Hepatocyte (in vitro differentiated cells): ENCODE results near the gene FRRS1. TPM values are rescaled to one million over a fixed set of nuclear protein-coding genes. Genes with fewer than 3 reads are reported as not detected.

Experiments used
- DNase-seq: peaks from one replicate; pipeline ENCODE4 v3.0.0-alpha.2; 2016; ENCODE audit warnings: low spot score
- H2AFZ ChIP-seq: fragments of 200-600 bp; sonication (generic); 2 replicates; pipeline ENCODE4 v1.6.0; 2016; ENCODE audit warnings: antibody characterized with exemption, mild to moderate bottlenecking
- H3K27ac ChIP-seq: fragments of 200-600 bp; sonication (generic); 2 replicates; pipeline ENCODE4 v1.5.1; 2016; ENCODE audit warnings: mild to moderate bottlenecking
- H3K27me3 ChIP-seq: fragments of 200-600 bp; sonication (generic); 2 replicates; pipeline ENCODE4 v1.6.1; 2016
- H3K36me3 ChIP-seq: fragments of 200-600 bp; sonication (generic); replicated peaks from 2 replicates; pipeline ENCODE4 v1.5.1; 2016; ENCODE audit warnings: low read depth; ENCODE audit not compliant: insufficient read depth
- H3K4me1 ChIP-seq: fragments of 200-600 bp; sonication (generic); 2 replicates; pipeline ENCODE4 v1.5.1; 2016; ENCODE audit warnings: mild to moderate bottlenecking, moderate library complexity; ENCODE audit not compliant: insufficient read depth
- H3K4me2 ChIP-seq: fragments of 200-600 bp; sonication (generic); 2 replicates; pipeline ENCODE4 v1.6.0; 2016
- H3K4me3 ChIP-seq: fragments of 200-600 bp; sonication (generic); 2 replicates; pipeline ENCODE4 v1.5.1; 2016; ENCODE audit warnings: mild to moderate bottlenecking
- H3K79me2 ChIP-seq: fragments of 200-600 bp; sonication (generic); 2 replicates; pipeline ENCODE4 v1.6.0; 2017; ENCODE audit warnings: mild to moderate bottlenecking
- H3K9me2 ChIP-seq: fragments of 200-600 bp; sonication (generic); replicated peaks from 2 replicates; pipeline ENCODE4 v1.6.0; 2017; ENCODE audit warnings: mild to moderate bottlenecking; ENCODE audit not compliant: insufficient read depth
- H3K9me3 ChIP-seq: fragments of 200-600 bp; sonication (generic); 2 replicates; pipeline ENCODE4 v1.5.1; 2016; ENCODE audit warnings: low read depth, mild to moderate bottlenecking
- H4K20me1 ChIP-seq: fragments of 200-600 bp; sonication (generic); 2 replicates; pipeline ENCODE4 v1.6.0; 2016; ENCODE audit warnings: mild to moderate bottlenecking; ENCODE audit not compliant: insufficient read depth, poor library complexity, severe bottlenecking
- CTCF ChIP-seq: fragments of 200-600 bp; sonication (generic); IDR thresholded peaks from 2 replicates; pipeline ENCODE4 v1.5.1; 2016; ENCODE audit warnings: antibody characterized with exemption, mild to moderate bottlenecking; ENCODE audit not compliant: poor library complexity
- EZH2 ChIP-seq: fragments of 200-600 bp; sonication (generic); IDR thresholded peaks from 2 replicates; pipeline ENCODE4 v1.6.1; 2016; ENCODE audit warnings: antibody characterized with exemption, mild to moderate bottlenecking, borderline replicate concordance
- EZH2phosphoT487 ChIP-seq: fragments of 200-600 bp; sonication (generic); IDR thresholded peaks from one replicate; pipeline ENCODE4 v1.6.1; 2018; ENCODE audit warnings: antibody characterized with exemption, mild to moderate bottlenecking, low read depth, moderate library complexity; ENCODE audit not compliant: unreplicated experiment, severe bottlenecking
- WGBS: methylation state at CpG from one replicate; pipeline ENCODE4 v1.1.6; 2016; ENCODE audit warnings: low lambda C conversion rate; ENCODE audit errors: missing lambda C conversion rate; 5-methylcytosine and 5-hydroxymethylcytosine counted together
- polyA plus RNA-seq: library from polyadenylated mRNA; unstranded; fragments of >200 nt; fragmentation: Nextera tagmentation; extraction: Ambion mirVana; gene quantifications from 2 replicates; pipeline ENCODE4 v1.2.1, GENCODE V29; 2016
- total RNA-seq: library from RNA; depleted of rRNA; stranded (reverse); fragments of >200 nt; gene quantifications from 2 replicates; pipeline ENCODE4 v1.2.3, GENCODE V29; 2014

The FRRS1 gene
- total and polyA plus RNA-seq, 2 experiments from 2014 or later, result 1.5 to 26.8 TPM

GRCh38 chr1:99672530-99673213, 93.8 kb downstream of the FRRS1 start:
- Histone ChIP-seq H3K4me2 (no peak overlapping the region), H3K9me2 (no peaks in the 10 kb centered on the region), H3K27me3 (no peaks in the 10 kb centered on the region), H3K27ac (no peak overlapping the region), H2AFZ (no peak overlapping the region), H3K79me2 (no peaks in the 10 kb centered on the region), H3K4me3 (no peak overlapping the region), H3K36me3 (no peaks in the 10 kb centered on the region), H3K4me1 (peaks cover 4% of the 10 kb centered on the region), H4K20me1 (no peaks in the 10 kb centered on the region), H3K9me3 (no peaks in the 10 kb centered on the region)
- WGBS, result 84% methylated on average over 6 of the region's 6 CpGs
- no peak for TF ChIP-seq EZH2phosphoT487
- no peak for TF ChIP-seq CTCF
- TF ChIP-seq EZH2, result no peak
- DNase-seq, result no peak

DNA sequence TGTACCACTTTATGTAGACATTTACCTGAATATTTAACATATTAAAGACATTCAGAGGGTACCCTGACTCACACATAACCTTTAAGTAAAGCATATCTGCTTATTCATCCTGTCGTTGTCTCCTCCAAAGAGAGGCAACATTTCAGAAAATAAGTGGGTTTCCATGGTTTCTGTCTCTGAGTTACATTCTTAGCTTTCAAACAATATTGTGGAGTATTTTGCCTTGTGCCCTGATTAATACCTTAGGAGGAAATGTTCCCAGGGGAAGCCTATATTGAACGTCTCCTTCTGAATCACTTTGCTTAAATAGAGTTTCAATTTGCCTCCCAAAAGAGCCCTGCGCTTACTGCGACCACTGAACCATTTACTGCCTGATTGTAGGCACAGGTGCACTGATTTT, 94.4 kb downstream of the FRRS1 start:
- no peak overlapping the region for H3K27ac ChIP-seq
- 88% methylated on average over 4 of the region's 4 CpGs for WGBS
- H3K4me2 ChIP-seq, result no peak overlapping the region

DNA sequence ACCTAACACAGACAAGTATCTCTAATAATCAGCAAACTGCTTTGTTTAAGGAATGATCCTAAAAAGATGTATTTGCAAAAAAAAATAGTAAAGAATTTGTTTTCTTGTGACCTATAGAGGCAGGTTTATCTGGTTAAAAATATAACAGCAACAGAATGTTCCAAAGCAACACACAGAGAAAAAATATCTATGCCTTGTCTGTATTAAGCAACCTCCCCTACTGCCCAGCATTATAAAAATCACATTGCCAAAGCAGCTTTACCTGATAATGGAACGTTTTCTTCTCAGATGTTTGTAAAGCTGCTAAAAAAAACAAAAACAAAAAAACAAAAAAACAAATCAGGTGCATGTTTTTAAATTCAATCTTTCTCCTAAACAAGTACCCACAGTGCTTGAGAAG, 95.9 kb downstream of the FRRS1 start:
- no peaks in the 10 kb centered on the region for H3K27me3 ChIP-seq
- no peak overlapping the region for H3K4me2 ChIP-seq
- H4K20me1 ChIP-seq, result no peaks in the 10 kb centered on the region
- H3K36me3 ChIP-seq, result no peaks in the 10 kb centered on the region
- no peaks in the 10 kb centered on the region for H3K9me2 ChIP-seq
- peaks cover 4% of the 10 kb centered on the region for H3K4me1 ChIP-seq
- H3K27ac ChIP-seq, result no peak overlapping the region
- H2AFZ ChIP-seq, result no peak overlapping the region
- no peaks in the 10 kb centered on the region for H3K79me2 ChIP-seq
- H3K9me3 ChIP-seq, result no peaks in the 10 kb centered on the region
- no peak overlapping the region for H3K4me3 ChIP-seq
- TF ChIP-seq EZH2 (no peak), CTCF (no peak), EZH2phosphoT487 (no peak)
- DNase-seq, result no peak
- WGBS, result 63% methylated on average over 1 of the region's 1 CpG

More for the DNA sequence above, 94.4 kb downstream of the FRRS1 start:
- no peaks in the 10 kb centered on the region for H3K9me3 ChIP-seq
- no peak overlapping the region for H3K4me3 ChIP-seq
- H2AFZ ChIP-seq, result no peak overlapping the region
- H3K9me2 ChIP-seq, result no peaks in the 10 kb centered on the region
- H3K4me1 ChIP-seq, result peaks cover 4% of the 10 kb centered on the region
- no peaks in the 10 kb centered on the region for H3K79me2 ChIP-seq
- H3K36me3 ChIP-seq, result no peaks in the 10 kb centered on the region
- no peak for TF ChIP-seq EZH2
- TF ChIP-seq EZH2phosphoT487, result no peak
- no peak for TF ChIP-seq CTCF
- no peaks in the 10 kb centered on the region for H4K20me1 ChIP-seq
- no peaks in the 10 kb centered on the region for H3K27me3 ChIP-seq
- DNase-seq, result no peak
